Astrocyte (in vitro differentiated cells and primary cell): Measurements from ENCODE around the gene SND1. TPM values are rescaled to one million over a fixed set of nuclear protein-coding genes. Genes with fewer than 3 reads are reported as not detected.

Source experiments
- DNase-seq: peaks from one replicate; pipeline ENCODE4 v3.0.0-alpha.2; 2010; ENCODE audit warnings: low read depth
- FAIRE-seq: peaks from 2 replicates; lab custom pipeline; 2011; peaks lifted over from hg19 to GRCh38; lab: Jason Lieb, UNC
- H2AFZ ChIP-seq: 2 replicates; pipeline ENCODE4 v1.6.0; 2012; ENCODE audit warnings: low read depth, low read length, inconsistent platforms
- H3K27ac ChIP-seq: 2 replicates; pipeline ENCODE4 v1.5.1; 2011; ENCODE audit warnings: low read depth, low read length, inconsistent platforms
- H3K27me3 ChIP-seq: 2 replicates; pipeline ENCODE4 v1.6.0; 2011; ENCODE audit warnings: low read length, inconsistent platforms; ENCODE audit not compliant: insufficient read depth
- H3K36me3 ChIP-seq: 2 replicates; pipeline ENCODE4 v1.5.1; 2011; ENCODE audit warnings: low read length, inconsistent platforms; ENCODE audit not compliant: insufficient read depth
- H3K4me1 ChIP-seq: 2 replicates; pipeline ENCODE4 v1.5.1; 2011; ENCODE audit warnings: low read length, inconsistent platforms; ENCODE audit not compliant: insufficient read depth
- H3K4me2 ChIP-seq: 2 replicates; pipeline ENCODE4 v1.6.0; 2012; ENCODE audit warnings: low read length, inconsistent platforms
- H3K4me3 ChIP-seq: 2 replicates; pipeline ENCODE4 v1.5.1; 2011; ENCODE audit warnings: low read depth, mild to moderate bottlenecking, low read length, inconsistent platforms; ENCODE audit not compliant: insufficient read depth
- H3K79me2 ChIP-seq: 2 replicates; pipeline ENCODE4 v1.6.0; 2012; ENCODE audit warnings: mild to moderate bottlenecking, low read length, inconsistent platforms; ENCODE audit not compliant: insufficient read depth
- H3K9ac ChIP-seq: 2 replicates; pipeline ENCODE4 v1.6.0; 2012; ENCODE audit warnings: mild to moderate bottlenecking, low read length, inconsistent platforms
- H3K9me3 ChIP-seq: 2 replicates; pipeline ENCODE4 v1.5.1; 2012; ENCODE audit warnings: low read depth, mild to moderate bottlenecking, low read length, inconsistent platforms; ENCODE audit not compliant: insufficient read depth
- H4K20me1 ChIP-seq: 2 replicates; pipeline ENCODE4 v1.6.0; 2012; ENCODE audit warnings: low read length, inconsistent platforms; ENCODE audit not compliant: insufficient read depth
- H3K27ac Mint-ChIP-seq: one replicate; pipeline ENCODE4 v1.8.0; 2021; ENCODE audit warnings: mild to moderate bottlenecking, mixed read lengths; ENCODE audit not compliant: unreplicated experiment
- H3K27me3 Mint-ChIP-seq: one replicate; pipeline ENCODE4 v1.8.0; 2021; ENCODE audit warnings: low read depth, mixed read lengths; ENCODE audit not compliant: unreplicated experiment
- H3K36me3 Mint-ChIP-seq: one replicate; pipeline ENCODE4 v1.8.0; 2021; ENCODE audit warnings: low read depth, mixed read lengths; ENCODE audit not compliant: unreplicated experiment
- H3K4me1 Mint-ChIP-seq: one replicate; pipeline ENCODE4 v1.8.0; 2021; ENCODE audit warnings: low read depth, mixed read lengths; ENCODE audit not compliant: unreplicated experiment
- H3K4me3 Mint-ChIP-seq: one replicate; pipeline ENCODE4 v1.8.0; 2021; ENCODE audit warnings: mild to moderate bottlenecking, moderate library complexity, mixed read lengths; ENCODE audit not compliant: unreplicated experiment
- H3K9me3 Mint-ChIP-seq: one replicate; pipeline ENCODE4 v1.8.0; 2021; ENCODE audit warnings: mild to moderate bottlenecking, mixed read lengths; ENCODE audit not compliant: unreplicated experiment
- CTCF ChIP-seq: IDR thresholded peaks from 2 replicates; pipeline ENCODE4 v1.5.1; 2011; ENCODE audit warnings: low read depth, mild to moderate bottlenecking, inconsistent platforms, low read length, moderate library complexity; ENCODE audit not compliant: insufficient read depth
- EZH2 ChIP-seq: IDR thresholded peaks from 2 replicates; pipeline ENCODE4 v1.6.1; 2012; ENCODE audit warnings: mild to moderate bottlenecking, low read length, inconsistent platforms; ENCODE audit not compliant: insufficient read depth
- total RNA-seq: library from RNA; stranded (reverse); gene quantifications from 2 replicates; pipeline ENCODE4 v1.2.1, GENCODE V29; 2021

SND1 gene
- total RNA-seq, 1 donor from 2014 or later = 267 TPM

GRCh38 chr7:127628445-127628844 is 23.5 kb upstream of the SND1 start:
- no peak overlapping the region for H3K27ac Mint-ChIP-seq
- H3K9me3 Mint-ChIP-seq = no peaks in the 10 kb centered on the region
- no peaks in the 10 kb centered on the region for H3K9me3 ChIP-seq

GRCh38 chr7:127629268-127629854 is 22.6 kb upstream of the SND1 start:
- no peaks in the 10 kb centered on the region for H3K36me3 ChIP-seq
- no peaks in the 10 kb centered on the region for H4K20me1 ChIP-seq
- H3K4me1 Mint-ChIP-seq = peaks cover 11% of the 10 kb centered on the region
- peaks cover under 1% of the 10 kb centered on the region for H3K4me1 ChIP-seq
- H3K4me2 ChIP-seq = no peak overlapping the region
- no peak overlapping the region for H3K4me3 Mint-ChIP-seq
- no peak overlapping the region for H3K27ac Mint-ChIP-seq
- no peak overlapping the region for H2AFZ ChIP-seq
- no peak overlapping the region for H3K9ac ChIP-seq
- TF ChIP-seq EZH2 (no peak), CTCF (peak; percentile 19)
- FAIRE-seq (no peak), DNase-seq (no peak)
- H3K27me3 ChIP-seq = peaks cover 9% of the 10 kb centered on the region
- no peaks in the 10 kb centered on the region for H3K9me3 Mint-ChIP-seq
- no peaks in the 10 kb centered on the region for H3K36me3 Mint-ChIP-seq
- H3K9me3 ChIP-seq = no peaks in the 10 kb centered on the region
- H3K79me2 ChIP-seq = no peaks in the 10 kb centered on the region
- H3K27ac ChIP-seq = no peak overlapping the region
- H3K4me3 ChIP-seq = no peak overlapping the region
- H3K27me3 Mint-ChIP-seq = no peaks in the 10 kb centered on the region

More at GRCh38 chr7:127628445-127628844, 23.5 kb upstream of the SND1 start:
- H3K27me3 ChIP-seq = peaks cover 12% of the 10 kb centered on the region
- FAIRE-seq (no peak), DNase-seq (no peak)
- H3K79me2 ChIP-seq = no peaks in the 10 kb centered on the region
- TF ChIP-seq EZH2 (no peak), CTCF (no peak)
- H3K27ac ChIP-seq = no peak overlapping the region
- peaks cover 11% of the 10 kb centered on the region for H3K4me1 Mint-ChIP-seq
- H3K4me3 ChIP-seq = no peak overlapping the region
- H2AFZ ChIP-seq = no peak overlapping the region
- H3K9ac ChIP-seq = no peak overlapping the region
- H3K4me2 ChIP-seq = no peak overlapping the region
- no peak overlapping the region for H3K4me3 Mint-ChIP-seq
- no peaks in the 10 kb centered on the region for H3K36me3 ChIP-seq
- H3K36me3 Mint-ChIP-seq = no peaks in the 10 kb centered on the region
- no peaks in the 10 kb centered on the region for H4K20me1 ChIP-seq
- no peaks in the 10 kb centered on the region for H3K4me1 ChIP-seq
- H3K27me3 Mint-ChIP-seq = no peaks in the 10 kb centered on the region

- H3K36me3 ChIP-seq = no peaks in the 10 kb centered on the region
- peaks cover 8% of the 10 kb centered on the region for H3K4me1 ChIP-seq
- H3K36me3 Mint-ChIP-seq = no peaks in the 10 kb centered on the region
- no peak overlapping the region for H3K4me3 ChIP-seq
- no peaks in the 10 kb centered on the region for H4K20me1 ChIP-seq
- H3K9me3 Mint-ChIP-seq = no peaks in the 10 kb centered on the region
- peaks cover 13% of the 10 kb centered on the region for H3K4me1 Mint-ChIP-seq
- H3K9ac ChIP-seq = no peak overlapping the region
- H3K9me3 ChIP-seq = no peaks in the 10 kb centered on the region
- peak; percentile 49 for FAIRE-seq
- no peaks in the 10 kb centered on the region for H3K27me3 ChIP-seq
- no peak overlapping the region for H3K4me2 ChIP-seq
- no peak overlapping the region for H3K27ac ChIP-seq
- DNase-seq = peak; percentile 85
- no peak overlapping the region for H3K27ac Mint-ChIP-seq
- H3K27me3 Mint-ChIP-seq = no peaks in the 10 kb centered on the region
- TF ChIP-seq EZH2 (no peak), CTCF (no peak)
- no peak overlapping the region for H2AFZ ChIP-seq
- no peaks in the 10 kb centered on the region for H3K79me2 ChIP-seq
- H3K4me3 Mint-ChIP-seq = no peak overlapping the region
Measured at GRCh38 chr7:127632276-127632910, 19.6 kb upstream of the SND1 start.
